ENCODE data around the gene EHD1.
A peak's percentile ranks its signal among the peaks of the same experiment; 100 is the strongest.
"Not testable (repeated sequence)": the region's sequence is repeated elsewhere in the genome, so short reads cannot be mapped to it uniquely, and the experiment has no call there.

EHD1 gene

GRCh38 chr11:64858467-64859263 lies 19.8 kb downstream of the EHD1 start:
- no peak for DNase-seq (ENCODE audit: low read depth in 3 of 3)

GRCh38 chr11:64857485-64857884 lies 20.9 kb downstream of the EHD1 start:
- DNase-seq (ENCODE audit: low read depth in 3 of 3): no peak

GRCh38 chr11:64856382-64857227 lies 21.8 kb downstream of the EHD1 start:
- DNase-seq (ENCODE audit: low read depth in 3 of 3): peak in 2 of 3 donors; percentile 58 to 65

- no peak for DNase-seq (ENCODE audit: low read depth in 3 of 3)
Observed at GRCh38 chr11:64855596-64856304, 22.7 kb downstream of the EHD1 start.

DNA sequence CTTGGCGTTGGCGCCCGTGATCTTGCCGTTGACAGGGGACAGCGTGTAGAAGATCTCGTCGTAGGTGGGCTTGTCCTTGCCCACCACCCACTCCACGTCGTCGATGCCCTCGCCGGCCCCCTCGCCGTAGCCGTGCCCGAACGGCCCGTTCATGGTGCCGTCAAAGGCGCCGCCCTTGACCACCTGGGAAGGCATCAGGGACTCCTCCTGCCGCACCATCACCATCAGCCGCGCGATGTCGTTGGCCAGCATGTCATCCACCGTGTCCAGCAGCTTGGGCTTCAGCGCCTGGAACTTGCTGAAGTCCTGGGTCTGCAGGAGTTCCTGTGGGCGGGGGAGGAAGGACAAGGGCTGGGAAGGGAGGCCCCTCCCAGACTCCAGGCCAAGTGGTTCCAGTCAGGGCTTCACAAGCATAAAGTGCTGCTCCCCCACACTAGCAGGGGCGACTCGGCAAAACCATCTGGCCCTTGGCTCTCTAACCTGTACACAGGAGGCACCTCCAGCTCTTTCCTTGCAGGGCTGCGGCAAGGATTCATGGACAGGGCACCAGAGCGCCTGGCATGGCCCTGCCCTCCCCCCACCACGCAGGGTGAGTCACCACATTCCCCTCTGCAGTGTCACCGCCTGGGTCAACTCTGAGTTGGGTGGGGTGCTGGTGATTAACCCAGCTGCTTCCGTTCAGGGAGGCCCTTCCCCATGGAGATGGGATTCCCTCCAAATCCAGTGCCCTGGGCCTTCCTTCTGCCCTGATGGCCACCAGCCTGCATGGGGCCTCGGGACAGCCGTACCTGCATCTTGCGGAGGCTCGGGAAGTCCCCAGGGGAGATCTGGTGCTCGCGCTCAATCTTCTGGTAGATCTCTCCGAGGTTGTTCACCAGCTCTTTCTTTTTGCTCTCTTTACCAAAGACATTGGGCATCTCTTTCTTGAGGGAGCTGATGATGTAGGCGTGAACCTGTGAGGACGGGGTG lies 23.6 kb downstream of the EHD1 start:
- no peak for DNase-seq (ENCODE audit: low read depth in 3 of 3)

- no peak for DNase-seq (ENCODE audit: low read depth in 3 of 3)
Observed at GRCh38 chr11:64854157-64854533, 24.3 kb downstream of the EHD1 start.

DNA sequence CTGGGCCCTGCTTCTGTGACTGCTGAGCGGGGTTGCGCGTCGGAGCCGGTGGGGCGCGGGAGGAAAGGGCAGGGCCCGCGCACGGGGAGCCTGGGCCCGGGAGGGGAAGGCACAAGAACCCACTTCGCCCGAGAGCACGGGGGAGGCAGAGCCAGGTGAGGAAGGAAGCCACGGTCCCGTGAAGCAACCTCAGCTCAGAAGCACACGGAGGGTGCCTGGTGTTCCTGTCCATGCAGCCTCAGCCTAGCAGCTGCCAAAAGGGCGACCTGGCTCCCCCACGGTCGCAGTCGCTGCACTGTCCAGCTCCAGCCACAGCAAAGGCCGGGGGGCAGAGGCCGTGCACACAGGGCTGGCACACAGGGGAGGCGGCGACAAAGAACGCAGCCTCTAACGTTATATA lies 24.7 kb downstream of the EHD1 start:
- no peak for DNase-seq (ENCODE audit: low read depth in 3 of 3)

DNA sequence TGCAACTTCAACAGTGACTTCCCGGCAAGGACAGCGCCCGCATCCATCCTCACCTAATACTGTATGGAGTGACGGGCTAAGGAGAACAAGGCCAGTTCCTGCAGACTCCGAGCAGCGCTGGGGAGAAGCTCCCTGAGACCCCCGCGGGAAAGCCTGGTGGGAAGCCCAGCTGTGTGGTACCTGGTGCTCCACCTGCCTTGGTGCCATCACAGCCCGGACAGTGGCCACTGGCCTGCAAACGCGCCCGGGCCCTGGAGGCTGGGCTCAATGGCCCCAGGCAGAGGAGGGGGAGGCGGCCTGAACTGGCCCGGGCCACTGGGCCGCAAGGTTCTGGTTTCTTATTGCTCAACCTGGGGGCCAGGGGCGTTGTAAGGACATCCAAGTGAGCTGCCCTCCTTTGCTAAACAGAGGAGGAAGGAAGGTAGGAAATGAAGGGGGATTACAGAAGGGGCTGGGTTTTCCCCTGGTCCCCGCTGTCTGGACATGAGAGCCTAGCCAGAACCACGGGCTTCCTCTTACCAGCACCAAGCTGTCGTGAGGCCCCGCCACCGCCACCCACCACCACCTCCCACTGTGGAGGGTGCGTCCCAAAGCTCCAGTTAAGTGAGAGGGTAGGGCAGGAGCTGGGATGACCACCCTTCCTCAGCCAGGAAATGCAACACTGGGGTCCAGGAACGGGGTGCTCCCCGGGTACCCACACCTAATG lies 25.5 kb downstream of the EHD1 start:
- DNase-seq (ENCODE audit: low read depth in 3 of 3): no peak

GRCh38 chr11:64851831-64852351 lies 26.5 kb downstream of the EHD1 start:
- no peak for DNase-seq (ENCODE audit: low read depth in 3 of 3)

GRCh38 chr11:64850979-64851567 lies 27.3 kb downstream of the EHD1 start:
- no peak for DNase-seq (ENCODE audit: low read depth in 3 of 3)

DNA sequence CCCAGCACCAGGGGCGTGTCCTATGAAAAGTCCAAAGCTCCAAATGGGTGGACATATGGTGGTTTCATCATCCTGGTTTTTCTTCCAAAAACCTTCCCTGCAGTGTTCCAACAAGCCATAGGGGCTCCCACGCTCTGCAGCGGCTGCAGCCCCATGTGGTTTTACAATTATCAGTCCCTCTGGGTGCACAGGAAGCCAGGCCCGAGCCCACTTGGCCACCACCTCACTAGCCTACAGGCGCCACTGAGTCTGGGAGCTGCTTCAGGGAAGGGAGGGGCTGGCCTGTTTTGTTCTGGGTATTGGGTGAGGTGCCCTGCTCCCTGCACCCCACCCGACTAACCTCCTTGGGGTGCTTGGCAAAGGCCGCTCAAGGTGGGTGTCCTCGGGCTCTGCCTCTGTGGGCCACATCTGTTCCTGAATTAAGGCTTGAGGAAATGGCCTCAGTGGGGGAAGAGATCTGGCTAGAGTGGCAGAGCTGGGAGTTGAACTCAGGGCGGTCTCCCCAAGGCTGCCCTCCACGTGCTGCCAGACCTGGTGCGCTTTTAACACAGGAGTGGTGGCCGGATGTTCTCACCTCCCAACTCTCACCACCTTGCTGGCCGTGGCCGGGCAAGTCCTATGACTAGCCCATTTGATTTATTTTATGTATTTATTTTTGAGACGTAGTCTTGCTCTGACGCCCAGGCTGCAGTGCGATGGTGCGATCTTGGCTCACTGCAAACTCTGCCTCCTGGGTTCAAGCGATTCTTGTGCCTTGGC lies 28.6 kb downstream of the EHD1 start:
- DNase-seq (ENCODE audit: low read depth in 3 of 3): no peak

GRCh38 chr11:64848826-64849597 lies 29.4 kb downstream of the EHD1 start:
- no peak for DNase-seq (ENCODE audit: low read depth in 3 of 3)

- no peak for DNase-seq (ENCODE audit: low read depth in 3 of 3)
Observed at GRCh38 chr11:64848214-64848825, 30.1 kb downstream of the EHD1 start.

GRCh38 chr11:64846998-64847666 lies 31.3 kb downstream of the EHD1 start:
- peak; percentile 80 to 99 (median 90) for DNase-seq (ENCODE audit: low read depth in 3 of 3)

- DNase-seq (ENCODE audit: low read depth in 3 of 3): not testable (repeated sequence)
Observed at GRCh38 chr11:64845776-64846129, 32.7 kb downstream of the EHD1 start.

GRCh38 chr11:64845129-64845775 lies 33.2 kb downstream of the EHD1 start:
- DNase-seq (ENCODE audit: low read depth in 3 of 3): no peak
